Gastrocnemius medialis (tissue), 4 donors: Measurements from ENCODE around the gene HK1. TPM values are rescaled to one million over a fixed set of nuclear protein-coding genes. Genes with fewer than 3 reads are reported as not detected.

Source experiments
- ATAC-seq, 2 donors: fragments of 150-250 bp; one replicate each; pipeline ENCODE4 v1.9.1; 2016
- DNase-seq, 2 donors: peaks; one replicate each; pipeline ENCODE4 v3.0.0-alpha.2; 2019
- H3K27ac ChIP-seq, 4 donors: fragments of 200-600 bp; sonication (generic); 1 replicate in 1 of 4; 2 replicates in 3 of 4; pipeline ENCODE4 v1.5.1; 2016 to 2018; ENCODE audit warnings: mild to moderate bottlenecking in 2 of 4, moderate library complexity in 1 of 4
- H3K27me3 ChIP-seq, 3 donors: fragments of 200-600 bp; sonication (generic) in 2 of 3; 1 replicate in 1 of 3; 2 replicates in 2 of 3; pipeline versions ENCODE4 v1.5.1 to v1.6.0; 2016 to 2019; ENCODE audit warnings: mild to moderate bottlenecking in 1 of 3, moderate library complexity in 1 of 3
- H3K36me3 ChIP-seq, 2 donors: fragments of 200-600 bp; sonication (generic) in 1 of 2; one replicate each; pipeline ENCODE4 v1.5.1; 2017 to 2018
- H3K4me1 ChIP-seq, 2 donors: fragments of 200-600 bp; sonication (generic) in 1 of 2; one replicate each; pipeline ENCODE4 v1.5.1; 2016 to 2017; ENCODE audit warnings: mild to moderate bottlenecking in 2 of 2
- H3K4me3 ChIP-seq, 4 donors: fragments of 200-600 bp; sonication (generic) in 3 of 4; 1 replicate in 1 of 4; 2 replicates in 3 of 4; pipeline ENCODE4 v1.5.1; 2016 to 2019; ENCODE audit warnings: mild to moderate bottlenecking in 2 of 4
- H3K9me3 ChIP-seq, 3 donors: fragments of 200-600 bp; sonication (generic) in 2 of 3; 1 replicate in 1 of 3; 2 replicates in 2 of 3; pipeline ENCODE4 v1.5.1; 2016 to 2019
- CTCF ChIP-seq, 5 experiments: fragments of 450-650 bp in 3 of 5; fragments of 200-600 bp in 2 of 5; sonication (generic) in 2 of 5; IDR thresholded peaks in 4 of 5; conservative IDR thresholded peaks in 1 of 5; 1 replicate in 4 of 5; 2 replicates in 1 of 5; pipeline ENCODE4 v1.5.1; 2016 to 2019; ENCODE audit warnings: antibody characterized with exemption in 5 of 5, mild to moderate bottlenecking in 3 of 5, moderate library complexity in 3 of 5
- POLR2A ChIP-seq, 2 donors: fragments of 450-650 bp; IDR thresholded peaks; one replicate each; pipeline ENCODE4 v1.6.1; 2017; ENCODE audit warnings: antibody characterized with exemption in 2 of 2, mild to moderate bottlenecking in 2 of 2, moderate library complexity in 2 of 2
- in situ Hi-C, 4 donors: fragments of 200-750 bp; cut with MboI; loops; one replicate each; pipeline versions ENCODE4 v1.15.0 to v1.8.0; 2017; ENCODE audit warnings: low sequenced_read_pairs in 4 of 4
- intact Hi-C: fragments of 100-400 bp; cut with DNase I; formaldehyde crosslinking; loops from one replicate; pipeline ENCODE4 v1.15.1; 2023; ENCODE audit warnings: low total_unique reads
- total RNA-seq, 4 donors: library from RNA; depleted of rRNA; stranded (reverse); fragments of >200 nt; gene quantifications; one replicate each; pipeline versions ENCODE4 v1.1.0 to v1.2.3, GENCODE V29; 2016

Gene HK1
- total RNA-seq, 4 donors from 2014 or later = 168 to 331 (median 246) TPM

GRCh38 chr10:69242852-69243212, 35.5 kb upstream of the HK1 start:
- no peak overlapping the region for H3K4me3 ChIP-seq
- no peak for DNase-seq
- intact Hi-C loops (no loop called here), in situ Hi-C loops (loop anchor here (10.0 to 25.0 kb wide), 3 partner anchors 62 to 394 kb away; partner anchors contain the start of gene FAM241B (in 2 of the 4))
- no peaks in the 10 kb centered on the region for H3K36me3 ChIP-seq
- no peaks in the 10 kb centered on the region for H3K27me3 ChIP-seq
- no peak for TF ChIP-seq CTCF (IDR thresholded peaks at IDR 0.05 in 4 of 5, conservative IDR thresholded peaks at IDR 0.05 in 1 of 5)
- no peak for TF ChIP-seq POLR2A (IDR thresholded peaks at IDR 0.05)
- no peaks in the 10 kb centered on the region for H3K9me3 ChIP-seq
- H3K4me1 ChIP-seq = no peaks in the 10 kb centered on the region
- H3K27ac ChIP-seq = no peak overlapping the region
- no peak for ATAC-seq

GRCh38 chr10:69243817-69244216, 34.5 kb upstream of the HK1 start:
- no peaks in the 10 kb centered on the region for H3K9me3 ChIP-seq
- in situ Hi-C loops (loop anchor here (10.0 to 25.0 kb wide), 3 partner anchors 61 to 393 kb away; partner anchors contain the start of gene FAM241B (in 2 of the 4)), intact Hi-C loops (no loop called here)
- H3K27me3 ChIP-seq = no peaks in the 10 kb centered on the region
- H3K27ac ChIP-seq = no peak overlapping the region
- no peak overlapping the region for H3K4me3 ChIP-seq
- ATAC-seq = no peak
- no peaks in the 10 kb centered on the region for H3K4me1 ChIP-seq
- TF ChIP-seq POLR2A (IDR thresholded peaks at IDR 0.05) (no peak), CTCF (IDR thresholded peaks at IDR 0.05 in 4 of 5, conservative IDR thresholded peaks at IDR 0.05 in 1 of 5) (no peak)
- no peaks in the 10 kb centered on the region for H3K36me3 ChIP-seq
- DNase-seq = no peak

GRCh38 chr10:69246036-69246435, 32.3 kb upstream of the HK1 start:
- no peak for DNase-seq
- ATAC-seq = no peak
- Histone ChIP-seq H3K4me1 (no peaks in the 10 kb centered on the region), H3K27me3 (no peaks in the 10 kb centered on the region), H3K4me3 (no peak overlapping the region), H3K36me3 (no peaks in the 10 kb centered on the region), H3K27ac (no peak overlapping the region), H3K9me3 (no peaks in the 10 kb centered on the region)
- in situ Hi-C loops (loop anchor here (10.0 to 25.0 kb wide), 3 partner anchors 59 to 391 kb away; partner anchors contain the start of gene FAM241B (in 2 of the 4)), intact Hi-C loops (no loop called here)
- TF ChIP-seq POLR2A (IDR thresholded peaks at IDR 0.05) (no peak), CTCF (IDR thresholded peaks at IDR 0.05 in 4 of 5, conservative IDR thresholded peaks at IDR 0.05 in 1 of 5) (no peak)

- Histone ChIP-seq H3K4me3 (no peak overlapping the region), H3K4me1 (no peaks in the 10 kb centered on the region), H3K9me3 (no peaks in the 10 kb centered on the region), H3K27me3 (no peaks in the 10 kb centered on the region), H3K36me3 (no peaks in the 10 kb centered on the region), H3K27ac (no peak overlapping the region)
- TF ChIP-seq CTCF (IDR thresholded peaks at IDR 0.05 in 4 of 5, conservative IDR thresholded peaks at IDR 0.05 in 1 of 5) = no peak
- TF ChIP-seq POLR2A (IDR thresholded peaks at IDR 0.05) = no peak
- no peak for DNase-seq
- in situ Hi-C loops (loop anchor here (10.0 to 25.0 kb wide), 3 partner anchors 58 to 391 kb away; partner anchors contain the start of gene FAM241B (in 2 of the 4)), intact Hi-C loops (no loop called here)
- ATAC-seq = no peak
These were observed 31.5 kb upstream of the HK1 start for GRCh38 chr10:69246581-69247312.
